ENCODE data around the gene RNF207. TPM values are rescaled to one million over a fixed set of nuclear protein-coding genes. Genes with fewer than 3 reads are reported as not detected.

The RNF207 gene, protein sequence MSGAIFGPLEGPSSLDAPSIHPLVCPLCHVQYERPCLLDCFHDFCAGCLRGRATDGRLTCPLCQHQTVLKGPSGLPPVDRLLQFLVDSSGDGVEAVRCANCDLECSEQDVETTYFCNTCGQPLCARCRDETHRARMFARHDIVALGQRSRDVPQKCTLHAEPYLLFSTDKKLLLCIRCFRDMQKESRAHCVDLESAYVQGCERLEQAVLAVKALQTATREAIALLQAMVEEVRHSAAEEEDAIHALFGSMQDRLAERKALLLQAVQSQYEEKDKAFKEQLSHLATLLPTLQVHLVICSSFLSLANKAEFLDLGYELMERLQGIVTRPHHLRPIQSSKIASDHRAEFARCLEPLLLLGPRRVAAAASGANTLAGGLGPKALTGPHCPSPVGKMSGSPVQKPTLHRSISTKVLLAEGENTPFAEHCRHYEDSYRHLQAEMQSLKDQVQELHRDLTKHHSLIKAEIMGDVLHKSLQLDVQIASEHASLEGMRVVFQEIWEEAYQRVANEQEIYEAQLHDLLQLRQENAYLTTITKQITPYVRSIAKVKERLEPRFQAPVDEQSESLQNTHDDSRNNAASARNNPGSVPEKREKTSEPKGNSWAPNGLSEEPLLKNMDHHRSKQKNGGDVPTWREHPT
- total RNA-seq (2014; rRNA removed; shearing (Covaris generic); ENCODE audit: low replicate concordance), result 7.8 and 7.9 TPM in 2 replicates

DNA sequence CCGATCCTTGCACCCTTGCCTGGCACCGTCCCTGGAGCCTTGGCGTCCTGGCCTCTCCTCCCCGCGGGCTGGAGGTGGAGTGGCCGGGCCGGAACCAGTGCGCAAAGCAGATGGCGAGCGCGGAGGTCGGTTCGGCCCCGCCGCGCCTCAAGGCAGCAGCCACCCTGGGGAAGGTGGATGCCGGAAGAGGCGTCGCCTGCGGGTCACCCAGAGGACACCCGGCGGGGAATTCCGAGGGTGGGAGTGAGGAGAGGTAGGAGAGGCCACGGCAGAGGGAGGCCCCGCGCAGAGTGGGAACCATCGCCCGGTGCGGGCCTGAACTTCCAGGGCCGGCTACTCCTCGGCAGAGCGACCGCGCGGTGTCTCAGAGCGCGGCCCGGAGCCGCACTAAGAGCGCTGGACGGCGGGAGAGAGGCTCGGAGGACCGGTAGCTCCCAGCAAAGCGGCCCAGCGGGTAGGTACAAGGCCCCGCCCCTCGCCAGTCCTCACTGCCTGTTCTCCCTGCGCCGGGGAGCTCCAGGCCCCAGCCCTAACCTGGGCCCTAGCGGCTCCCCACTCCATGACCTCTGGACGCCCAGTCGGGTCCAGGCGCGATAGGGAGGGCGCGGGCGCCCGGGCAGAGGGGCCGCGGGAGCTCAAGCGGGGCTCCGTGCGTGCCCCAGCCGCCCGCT is at the start of gene RNF207:
Gene RNF207 (plus strand): TSS at position 271 of the 671 bp plus-strand sequence. CDS start 417 bp downstream, outside the sequence.
- Histone ChIP-seq H3K9me3 (no peaks in the 10 kb centered on the region), H3K27me3 (no peaks in the 10 kb centered on the region)

DNA sequence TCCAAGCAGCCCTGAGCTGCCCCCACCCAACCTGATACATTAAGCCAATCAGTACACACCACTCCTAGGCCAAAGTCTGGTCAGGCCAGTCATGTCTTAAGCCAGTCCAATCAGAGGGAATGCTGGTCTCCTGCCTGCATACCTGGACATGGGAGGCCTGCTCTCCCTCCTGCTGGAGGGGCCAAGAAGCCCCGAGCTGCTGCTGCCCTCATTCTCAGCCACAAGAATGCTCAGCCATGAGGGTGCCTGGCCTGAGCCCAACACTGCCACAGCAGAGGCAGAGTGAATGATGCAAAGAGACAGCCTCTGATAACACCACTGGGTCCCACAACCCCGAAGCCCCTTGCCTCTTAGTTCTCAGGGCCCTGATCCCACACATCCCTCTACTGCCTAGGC is 48.8 kb upstream of the RNF207 start:
- Histone ChIP-seq H3K36me3 (no peaks in the 10 kb centered on the region), H3K27me3 (no peaks in the 10 kb centered on the region), H3K9me3 (no peaks in the 10 kb centered on the region), H3K4me3 (no peak overlapping the region)
- no peak for DNase-seq

More for the DNA sequence above, at the start of gene RNF207:
- no peak for DNase-seq
- H3K4me3 ChIP-seq, result no peak within 1 kb of the TSS
- H3K36me3 ChIP-seq, result peaks cover 14% of the 10 kb centered on the region

DNA sequence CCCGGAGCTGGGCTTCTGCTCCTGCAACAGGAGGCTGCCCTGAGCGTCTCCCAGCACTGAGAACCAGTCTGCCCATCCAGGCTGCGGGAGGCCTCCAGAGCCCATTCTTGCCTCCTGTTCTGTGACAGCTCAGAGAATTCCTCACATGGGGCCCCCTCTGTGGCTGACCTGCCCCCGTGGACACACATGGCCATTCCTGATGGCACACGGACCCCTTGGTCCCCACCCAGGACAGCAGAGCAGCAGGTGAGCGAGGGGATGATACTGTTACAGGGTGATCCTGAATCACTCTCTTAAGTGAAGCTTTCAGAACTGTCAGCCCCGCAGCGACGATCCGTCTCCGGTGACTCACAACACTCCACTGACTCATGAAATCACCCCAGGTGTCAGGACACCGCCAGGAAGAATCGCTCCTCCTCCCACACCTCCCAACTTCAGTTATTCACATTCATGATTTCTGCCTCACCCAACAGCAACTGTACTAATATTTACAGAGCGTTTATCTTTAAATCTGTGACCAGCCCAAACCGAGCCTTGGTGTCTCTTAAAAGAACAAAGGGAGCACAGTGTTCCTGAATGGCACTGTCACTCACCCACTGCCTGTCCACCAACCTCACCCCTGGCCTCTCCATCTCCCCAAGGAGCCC is 48.3 kb upstream of the RNF207 start:
- Histone ChIP-seq H3K4me3 (no peak overlapping the region), H3K27me3 (no peaks in the 10 kb centered on the region), H3K9me3 (no peaks in the 10 kb centered on the region), H3K36me3 (no peaks in the 10 kb centered on the region)
- DNase-seq, result peak; percentile 69

DNA sequence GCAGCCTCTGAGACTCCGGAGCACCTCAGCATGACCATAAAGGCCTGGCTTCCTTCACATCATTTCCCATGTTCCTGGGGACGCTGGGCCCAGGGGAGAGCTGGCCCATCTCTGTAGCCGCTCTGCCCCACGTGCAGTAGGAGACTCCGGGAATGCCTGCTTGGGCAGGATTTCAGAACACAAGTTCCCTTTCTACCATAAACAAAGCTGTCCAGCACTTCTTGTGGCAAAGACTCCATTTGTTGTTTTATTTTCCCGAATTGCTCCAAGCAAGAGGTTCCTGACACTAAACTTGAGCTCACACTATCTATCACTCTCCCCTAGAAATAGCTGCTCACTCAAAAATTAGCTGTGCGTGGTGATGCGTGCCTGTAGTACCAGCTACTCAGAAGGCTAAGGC is 47.7 kb upstream of the RNF207 start:
- H3K27me3 ChIP-seq, result no peaks in the 10 kb centered on the region
- H3K9me3 ChIP-seq, result no peaks in the 10 kb centered on the region

DNA sequence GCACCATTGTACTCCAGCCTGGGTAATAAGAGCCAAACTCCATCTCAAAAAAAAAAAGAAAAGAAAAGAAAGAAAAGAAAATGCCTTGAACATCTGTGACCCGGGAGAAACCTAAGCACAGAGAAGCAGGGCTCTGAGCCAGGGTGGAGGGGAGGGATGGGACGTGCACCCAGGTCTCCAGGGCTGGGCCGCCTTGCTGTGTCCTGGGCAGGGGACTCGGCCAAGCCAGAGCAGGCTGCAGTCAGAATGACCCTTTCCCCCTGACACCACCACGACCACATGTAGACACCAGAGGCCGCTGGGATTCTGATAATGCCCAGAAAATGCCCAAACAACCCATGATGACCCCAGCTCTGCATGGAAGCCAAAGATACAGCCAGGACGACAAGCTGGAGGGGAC is 43.6 kb upstream of the RNF207 start:
- H3K36me3 ChIP-seq, result no peaks in the 10 kb centered on the region
- no peaks in the 10 kb centered on the region for H3K27me3 ChIP-seq
- H3K4me3 ChIP-seq, result no peak overlapping the region
- no peak for DNase-seq
- no peaks in the 10 kb centered on the region for H3K9me3 ChIP-seq

More for the DNA sequence above, 47.7 kb upstream of the RNF207 start:
- Histone ChIP-seq H3K4me3 (no peak overlapping the region), H3K36me3 (no peaks in the 10 kb centered on the region)
- no peak for DNase-seq

DNA sequence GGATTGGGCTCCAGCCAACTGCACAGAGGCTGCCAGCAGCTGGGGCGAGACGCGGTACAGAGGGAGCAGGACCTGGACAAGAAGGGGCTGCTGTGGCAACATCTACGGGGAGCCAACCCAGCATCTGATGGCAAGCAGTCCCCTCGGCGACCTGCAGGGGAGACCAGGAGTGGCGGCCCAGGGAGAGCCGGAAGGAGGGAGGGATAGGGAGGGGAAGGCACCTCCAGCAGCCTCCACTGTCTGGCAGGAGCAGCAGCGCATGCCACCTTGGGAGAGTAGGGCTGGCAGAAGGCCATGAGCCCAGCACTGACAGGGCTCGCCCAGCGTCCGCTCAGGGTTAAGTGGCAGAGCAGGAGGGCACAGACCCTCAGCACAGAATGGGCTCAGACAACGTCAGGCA is 43.1 kb upstream of the RNF207 start:
- Histone ChIP-seq H3K4me3 (no peak overlapping the region), H3K27me3 (no peaks in the 10 kb centered on the region), H3K36me3 (no peaks in the 10 kb centered on the region), H3K9me3 (no peaks in the 10 kb centered on the region)
- no peak for DNase-seq

DNA sequence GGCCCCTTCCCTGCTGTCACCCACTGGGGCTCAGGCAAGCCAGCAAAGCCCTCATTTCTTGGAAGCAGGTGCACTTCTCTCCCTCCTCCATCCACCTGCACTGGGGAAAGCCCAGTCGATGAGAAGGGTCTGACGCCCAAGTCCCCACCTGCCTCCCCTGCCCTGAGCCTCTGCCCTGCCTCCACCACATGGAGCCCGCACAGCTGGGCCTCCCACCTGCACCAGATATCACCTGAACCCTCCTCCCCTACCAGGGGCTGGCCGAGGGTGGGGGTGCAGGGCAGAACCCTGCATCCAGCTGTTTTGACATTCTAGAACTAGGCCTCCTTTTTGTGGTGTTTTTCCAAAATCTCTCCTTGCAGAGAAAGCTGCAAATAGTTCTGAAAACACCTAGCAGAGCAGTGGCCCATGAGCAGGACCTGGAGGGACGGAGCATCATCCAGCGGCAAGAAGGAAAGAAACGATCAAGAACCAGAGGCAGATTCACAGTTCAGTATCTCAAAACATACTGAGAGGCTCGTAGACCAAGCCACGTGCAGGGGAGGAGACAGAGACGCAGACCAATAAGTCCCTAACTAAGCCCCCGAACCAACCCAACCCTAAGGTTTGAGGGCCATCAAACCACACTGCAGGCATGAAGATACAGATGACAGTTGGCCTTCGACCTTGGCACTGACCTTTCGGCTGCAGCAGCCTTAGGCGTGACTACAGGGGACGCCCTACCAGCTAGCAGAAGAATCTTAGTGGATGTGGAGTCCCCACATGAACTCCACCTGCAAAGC is 42.5 kb upstream of the RNF207 start:
- H3K9me3 ChIP-seq, result no peaks in the 10 kb centered on the region
- no peaks in the 10 kb centered on the region for H3K36me3 ChIP-seq
- no peak for DNase-seq
- H3K27me3 ChIP-seq, result no peaks in the 10 kb centered on the region
- no peak overlapping the region for H3K4me3 ChIP-seq

DNA sequence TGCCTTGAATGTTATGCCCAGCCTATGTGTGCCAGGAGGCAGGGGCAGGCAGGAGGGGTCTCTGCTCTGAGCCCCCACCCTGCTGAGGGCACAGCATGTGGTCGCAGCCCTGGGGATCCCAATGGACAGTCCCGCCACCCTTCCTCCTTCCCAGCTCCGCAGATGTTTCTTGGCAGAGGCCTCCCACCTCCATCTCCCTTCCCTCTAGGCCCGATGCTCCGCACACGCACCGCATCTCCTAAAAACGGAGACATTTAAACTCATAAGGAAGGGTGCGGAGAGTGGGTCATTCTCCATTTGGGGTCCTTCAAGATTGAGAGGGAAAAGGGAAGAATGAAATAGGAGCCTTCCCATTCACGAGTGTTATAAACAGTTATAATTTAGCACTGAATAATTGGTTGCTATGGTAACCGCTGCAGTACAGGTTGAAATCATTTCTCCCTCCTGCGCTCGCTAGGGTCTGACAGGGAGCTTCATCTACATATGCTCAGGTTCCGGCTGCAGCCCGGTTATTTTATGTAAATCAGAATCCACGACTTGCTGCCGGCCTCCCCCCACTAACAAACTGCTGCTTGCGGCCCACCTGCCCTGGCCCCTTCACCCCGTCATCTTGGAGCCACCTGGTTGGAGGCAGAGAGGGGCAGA is 41.8 kb upstream of the RNF207 start:
- Histone ChIP-seq H3K9me3 (no peaks in the 10 kb centered on the region), H3K27me3 (no peaks in the 10 kb centered on the region), H3K36me3 (no peaks in the 10 kb centered on the region), H3K4me3 (no peak overlapping the region)
- DNase-seq, result no peak

DNA sequence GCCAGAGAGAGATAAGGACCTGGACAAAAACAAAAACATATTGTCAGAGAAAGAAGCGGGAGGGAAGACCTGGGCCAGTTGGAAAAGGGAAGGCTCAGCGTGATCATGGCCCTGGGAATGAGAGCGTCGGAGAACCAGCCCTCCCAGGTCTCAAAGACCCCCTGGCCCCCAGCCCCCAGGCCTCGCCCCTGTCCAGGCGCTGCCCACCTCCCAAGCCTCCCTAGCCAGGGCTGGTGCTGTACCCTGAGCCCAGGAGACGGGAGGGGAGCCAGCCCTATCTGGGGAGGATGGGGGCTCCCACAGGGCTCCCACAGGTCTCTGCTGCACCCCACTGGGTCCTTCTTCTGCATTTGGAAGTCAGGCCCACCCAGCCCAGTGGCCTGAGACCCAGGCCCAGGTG is 40.9 kb upstream of the RNF207 start:
- no peaks in the 10 kb centered on the region for H3K27me3 ChIP-seq
- DNase-seq, result no peak
- H3K9me3 ChIP-seq, result no peaks in the 10 kb centered on the region
- H3K4me3 ChIP-seq, result no peak overlapping the region
- H3K36me3 ChIP-seq, result no peaks in the 10 kb centered on the region

DNA sequence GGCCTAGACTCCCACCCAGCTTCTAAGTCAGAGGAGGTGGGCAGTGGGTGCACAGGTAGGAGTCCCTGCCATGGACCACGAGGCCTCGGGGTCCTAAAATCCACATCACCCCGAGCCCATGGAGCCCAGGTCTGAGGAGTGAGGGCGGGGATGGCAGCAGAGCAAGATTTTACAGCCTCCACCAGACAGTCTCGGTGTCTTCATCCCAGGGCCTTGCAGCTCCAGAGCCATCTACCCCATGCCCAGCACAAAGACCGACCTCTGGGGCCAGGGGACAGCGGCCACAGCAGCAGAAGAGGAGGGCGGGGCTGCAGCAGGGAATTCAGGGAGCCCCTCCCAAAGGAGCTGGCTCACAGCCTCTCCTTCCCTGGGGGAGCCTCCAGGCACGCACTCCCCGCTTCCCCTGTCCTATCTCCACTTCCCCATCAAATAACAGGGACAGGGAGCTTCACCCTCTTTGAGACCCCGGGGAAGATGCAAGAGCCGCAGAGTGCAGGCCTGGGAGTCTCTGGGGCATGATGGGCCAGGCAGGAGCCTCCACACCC is 40.4 kb upstream of the RNF207 start:
- Histone ChIP-seq H3K4me3 (no peak overlapping the region), H3K36me3 (no peaks in the 10 kb centered on the region), H3K9me3 (no peaks in the 10 kb centered on the region), H3K27me3 (no peaks in the 10 kb centered on the region)
- no peak for DNase-seq

DNA sequence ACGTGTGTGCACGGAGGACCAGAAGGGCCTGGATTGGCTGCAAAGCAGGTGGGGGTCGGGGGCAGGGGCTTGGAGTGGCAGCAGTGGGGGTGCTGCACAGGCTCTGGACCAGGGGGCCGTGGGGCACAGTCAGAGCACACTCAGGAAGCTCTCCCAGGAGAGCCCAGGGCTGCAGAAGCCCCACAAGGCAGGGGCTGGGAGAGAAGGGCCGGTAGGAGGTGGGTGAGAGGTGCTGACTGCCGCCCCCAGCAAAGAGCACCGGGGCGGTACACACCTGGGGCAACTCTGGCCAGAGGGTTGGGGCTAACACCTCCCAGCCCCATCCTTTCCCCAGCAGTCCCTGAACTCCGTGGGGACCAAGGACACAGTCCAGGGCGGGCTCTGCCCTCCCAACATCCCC is 39.7 kb upstream of the RNF207 start:
- no peak overlapping the region for H3K4me3 ChIP-seq
- DNase-seq, result no peak
- H3K27me3 ChIP-seq, result no peaks in the 10 kb centered on the region
- H3K9me3 ChIP-seq, result no peaks in the 10 kb centered on the region
- no peaks in the 10 kb centered on the region for H3K36me3 ChIP-seq

DNA sequence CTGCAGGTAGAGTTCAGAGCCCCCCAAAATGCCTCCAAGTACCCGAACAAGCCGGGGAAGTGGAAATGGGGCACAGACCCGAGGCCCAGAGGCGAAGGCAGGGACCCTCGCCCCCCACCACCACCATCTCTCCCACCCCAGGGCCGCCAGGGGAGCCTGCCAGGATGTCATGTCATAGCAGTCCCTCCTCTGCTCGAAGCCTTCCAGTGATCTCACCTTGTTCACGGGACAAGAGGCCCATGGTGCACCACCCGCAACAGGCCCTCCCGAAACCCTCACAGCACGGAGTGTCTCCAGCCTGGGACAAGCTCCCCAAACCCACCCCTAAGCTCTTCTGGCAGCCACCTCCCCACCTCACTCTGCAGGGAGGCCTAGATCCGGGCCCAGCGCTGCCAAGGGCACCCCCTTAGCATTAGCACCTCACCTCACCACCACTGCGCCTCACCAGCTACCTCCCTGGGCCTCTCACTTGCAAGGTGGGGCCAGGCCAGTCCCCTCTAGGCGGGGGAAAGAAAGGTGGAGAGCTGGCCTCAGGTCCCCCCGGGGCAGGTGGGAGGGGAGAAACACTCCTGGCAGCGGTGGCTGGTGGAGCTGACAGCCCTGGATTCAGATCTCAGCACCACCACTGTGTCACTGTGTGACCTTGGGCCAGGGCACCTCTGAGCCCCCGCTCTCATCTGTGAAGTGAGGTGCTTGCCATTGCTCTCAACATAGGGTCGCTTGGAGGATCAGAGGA is 39.1 kb upstream of the RNF207 start:
- H3K27me3 ChIP-seq, result no peaks in the 10 kb centered on the region

DNA sequence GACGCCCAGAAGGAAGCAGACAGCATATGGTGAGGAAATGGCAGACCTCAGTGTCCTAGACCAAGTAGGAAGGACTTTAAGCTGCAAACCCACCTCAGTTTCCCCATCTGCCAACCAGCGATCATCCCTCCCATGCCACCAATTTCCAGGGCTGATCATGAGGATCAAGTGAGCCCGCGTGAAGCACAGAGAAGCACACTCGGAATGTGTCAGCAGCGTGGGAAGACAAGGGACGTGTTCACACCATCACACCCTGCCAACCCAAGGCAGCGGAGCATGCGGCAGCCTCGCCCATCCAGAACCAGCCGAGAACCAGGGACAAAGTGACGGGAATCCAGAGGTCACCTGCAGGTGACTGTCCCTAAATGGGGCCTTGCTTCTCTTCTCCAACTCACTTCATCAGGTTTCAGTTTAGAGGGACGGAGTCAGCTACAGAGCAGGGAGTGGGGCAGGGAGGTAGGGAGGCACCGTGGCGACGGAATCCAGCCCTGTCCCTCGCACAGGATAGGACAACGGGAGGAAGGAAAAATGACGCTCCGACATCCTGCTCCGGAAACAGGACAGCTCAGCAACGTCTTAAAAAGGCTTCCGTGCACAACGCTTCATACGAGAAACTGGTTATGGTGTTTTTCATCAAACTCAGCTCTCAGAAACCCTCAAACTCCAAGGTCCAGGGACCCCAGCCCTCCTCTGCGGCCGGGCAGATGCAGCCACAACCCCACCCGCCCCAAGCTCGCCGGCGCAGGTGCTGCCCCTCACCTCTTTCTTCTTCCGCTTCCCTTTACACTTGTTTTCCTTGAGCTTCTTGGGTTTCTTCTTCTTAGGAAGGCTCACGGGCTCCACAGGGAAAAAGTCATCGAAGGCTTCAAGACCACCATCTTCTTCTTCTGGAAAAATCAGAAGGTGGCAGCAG is 38.3 kb upstream of the RNF207 start:
- DNase-seq, result no peak
- H3K27me3 ChIP-seq, result no peaks in the 10 kb centered on the region
- H3K4me3 ChIP-seq, result no peak overlapping the region
- H3K36me3 ChIP-seq, result no peaks in the 10 kb centered on the region
- H3K9me3 ChIP-seq, result no peaks in the 10 kb centered on the region

More for the DNA sequence above, 39.1 kb upstream of the RNF207 start:
- Histone ChIP-seq H3K4me3 (no peak overlapping the region), H3K9me3 (no peaks in the 10 kb centered on the region), H3K36me3 (no peaks in the 10 kb centered on the region)
- no peak for DNase-seq

DNA sequence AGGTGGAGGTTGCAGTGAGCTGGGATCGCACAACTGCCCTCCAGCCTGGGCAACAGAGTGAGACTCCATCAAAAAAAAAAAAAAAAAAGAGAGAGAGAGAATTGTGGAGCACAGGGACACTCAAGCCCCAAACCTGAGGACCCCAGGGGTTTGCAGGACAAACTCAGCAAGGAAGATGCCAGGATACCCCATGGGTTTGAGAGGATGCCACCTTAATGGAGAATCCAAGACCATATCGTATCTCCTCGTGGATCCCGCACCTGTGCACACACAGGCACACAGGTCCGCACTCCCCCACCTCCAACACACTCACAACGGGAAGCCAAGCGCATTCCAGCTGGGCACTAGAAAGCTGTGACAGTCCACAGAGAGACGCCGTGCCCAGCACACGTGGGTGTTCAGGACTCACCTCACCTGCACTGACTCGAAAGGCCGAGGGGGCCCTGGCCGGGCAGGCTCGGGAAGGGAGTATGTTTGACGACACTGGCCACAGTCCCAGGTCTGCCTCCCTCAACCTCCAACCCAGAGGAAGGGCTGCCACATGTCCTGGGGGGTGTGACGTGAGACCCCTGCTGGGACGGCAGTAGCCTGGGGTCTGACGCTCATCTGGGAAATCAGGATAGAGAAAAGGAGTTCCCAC is 36.9 kb upstream of the RNF207 start:
- H3K36me3 ChIP-seq, result no peaks in the 10 kb centered on the region
- no peaks in the 10 kb centered on the region for H3K27me3 ChIP-seq
- no peak for DNase-seq
- no peaks in the 10 kb centered on the region for H3K9me3 ChIP-seq
- no peak overlapping the region for H3K4me3 ChIP-seq
